ENCODE results near the gene LPP. TPM values are rescaled to one million over a fixed set of nuclear protein-coding genes. Genes with fewer than 3 reads are reported as not detected.

LPP gene
- total RNA-seq, 2 donors from 2014 or later = 1,568 to 1,607 TPM

DNA sequence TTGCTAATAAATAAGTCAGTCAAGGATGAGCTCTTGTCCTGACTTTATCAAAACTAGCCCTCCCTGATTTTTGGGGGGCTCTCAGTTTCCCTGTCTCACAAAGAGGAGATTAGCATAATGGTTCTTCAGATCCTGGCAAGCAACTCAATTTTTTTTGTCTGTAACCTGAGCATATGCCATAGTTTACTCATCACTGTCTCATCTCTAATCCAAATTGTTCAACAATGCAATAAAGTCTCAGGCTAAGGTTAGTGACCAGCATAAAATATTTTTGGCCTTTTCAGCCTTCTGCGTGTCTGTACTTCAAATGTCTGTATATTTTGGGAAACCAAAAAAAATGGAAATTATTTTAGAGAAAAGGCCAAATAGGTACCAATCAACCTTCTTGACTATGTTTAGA lies 552.2 kb downstream of the LPP start:
- ATAC-seq (ENCODE audit: insufficient number of reproducible peaks, low FRiP score, low read depth) (no peak), DNase-seq (ENCODE audit: low spot score) (no peak)
- TF ChIP-seq CTCF (IDR thresholded peaks at IDR 0.05) = no peak
- no peaks in the 10 kb centered on the region for H3K9me3 ChIP-seq
- no peaks in the 10 kb centered on the region for H3K27me3 ChIP-seq (replicated peaks; ENCODE audit: insufficient read depth)
- no peaks in the 10 kb centered on the region for H3K36me3 ChIP-seq
- peaks cover 25 to 57% of the 10 kb centered on the region in 2 donors for H3K4me1 ChIP-seq (ENCODE audit: control insufficient read depth in 1 of 2, low read depth in 2 of 2)
- peak overlapping the region in 1 of 2 donors; percentile 14 for H3K27ac ChIP-seq
- no peak overlapping the region for H3K4me3 ChIP-seq

GRCh38 chr3:188706599-188706998 lies 552.6 kb downstream of the LPP start:
- no peak overlapping the region for H3K4me3 ChIP-seq
- no peaks in the 10 kb centered on the region for H3K27me3 ChIP-seq (replicated peaks; ENCODE audit: insufficient read depth)
- TF ChIP-seq CTCF (IDR thresholded peaks at IDR 0.05) = no peak
- H3K36me3 ChIP-seq = no peaks in the 10 kb centered on the region
- H3K9me3 ChIP-seq = no peaks in the 10 kb centered on the region
- H3K27ac ChIP-seq = peak overlapping the region in 1 of 2 donors; percentile 14
- peaks cover 27 to 57% of the 10 kb centered on the region in 2 donors for H3K4me1 ChIP-seq (ENCODE audit: control insufficient read depth in 1 of 2, low read depth in 2 of 2)
- ATAC-seq (ENCODE audit: insufficient number of reproducible peaks, low FRiP score, low read depth) (no peak), DNase-seq (ENCODE audit: low spot score) (no peak)

GRCh38 chr3:188707381-188708288 lies 553.7 kb downstream of the LPP start:
- Histone ChIP-seq H3K9me3 (no peaks in the 10 kb centered on the region), H3K36me3 (no peaks in the 10 kb centered on the region), H3K27ac (peak overlapping the region in 1 of 2 donors; percentile 14), H3K27me3 (replicated peaks; ENCODE audit: insufficient read depth) (no peaks in the 10 kb centered on the region), H3K4me1 (ENCODE audit: control insufficient read depth in 1 of 2, low read depth in 2 of 2) (peaks cover 31 to 60% of the 10 kb centered on the region in 2 donors), H3K4me3 (no peak overlapping the region)
- ATAC-seq (ENCODE audit: insufficient number of reproducible peaks, low FRiP score, low read depth) (no peak), DNase-seq (ENCODE audit: low spot score) (no peak)
- TF ChIP-seq CTCF (IDR thresholded peaks at IDR 0.05) = no peak

DNA sequence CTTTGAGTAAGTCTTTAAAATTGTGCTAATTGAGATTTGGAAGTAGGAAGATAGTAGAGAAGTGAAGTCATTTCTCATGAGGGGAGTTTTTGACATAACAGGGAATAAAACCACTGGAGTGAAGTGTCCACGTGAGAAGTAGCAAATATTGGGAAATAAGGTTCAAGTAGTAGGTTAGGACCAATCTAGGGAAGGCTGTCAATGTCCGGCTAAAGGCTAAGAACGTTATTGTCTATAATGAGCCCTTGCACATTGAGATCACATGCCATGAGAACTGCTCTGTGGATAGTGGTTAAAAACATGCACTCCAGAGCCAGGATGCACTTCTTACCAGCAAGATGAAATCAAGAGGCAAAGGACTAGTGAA lies 557.9 kb downstream of the LPP start:
- Histone ChIP-seq H3K27me3 (replicated peaks; ENCODE audit: insufficient read depth) (no peaks in the 10 kb centered on the region), H3K36me3 (no peaks in the 10 kb centered on the region), H3K27ac (peak overlapping the region; percentile 12 to 69), H3K9me3 (no peaks in the 10 kb centered on the region), H3K4me1 (ENCODE audit: control insufficient read depth in 1 of 2, low read depth in 2 of 2) (peaks cover 38 to 74% of the 10 kb centered on the region in 2 donors), H3K4me3 (peak overlapping the region; percentile 4)
- TF ChIP-seq CTCF (IDR thresholded peaks at IDR 0.05) = no peak
- no peak for ATAC-seq (ENCODE audit: insufficient number of reproducible peaks, low FRiP score, low read depth)
- no peak for DNase-seq (ENCODE audit: low spot score)

DNA sequence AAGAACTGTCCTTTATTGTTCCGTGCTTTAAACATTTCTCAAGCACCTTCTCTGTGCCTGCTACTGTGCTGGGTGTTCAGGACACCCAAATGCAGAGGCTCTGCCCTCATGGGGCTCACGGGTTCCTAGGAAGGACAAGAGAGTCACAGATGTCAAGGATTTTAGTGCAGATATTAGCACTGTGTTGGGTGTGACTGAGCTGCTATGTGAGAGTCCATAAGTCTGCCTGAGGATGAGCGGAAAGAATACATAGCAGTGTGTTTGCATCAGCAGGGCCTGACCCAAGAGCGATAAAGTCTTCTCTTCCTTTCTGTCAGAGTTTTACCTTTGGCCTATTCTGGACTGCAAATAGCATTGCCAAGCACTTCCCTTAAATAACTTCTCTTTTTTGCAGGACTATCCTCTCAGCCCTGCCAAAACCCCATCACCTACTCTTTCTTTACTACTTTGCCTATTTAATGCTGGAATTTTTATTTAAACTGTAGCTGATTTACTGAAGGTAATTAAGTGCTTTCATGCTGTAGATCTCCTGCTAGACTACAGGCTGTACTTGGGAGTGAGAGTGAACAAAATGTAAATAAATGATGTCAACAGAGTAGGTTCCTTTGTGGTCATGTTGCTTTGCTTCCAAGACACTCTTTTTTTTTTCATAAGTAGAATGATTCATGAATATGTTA lies 558.4 kb downstream of the LPP start:
- Histone ChIP-seq H3K9me3 (no peaks in the 10 kb centered on the region), H3K4me3 (peak overlapping the region; percentile 4), H3K36me3 (no peaks in the 10 kb centered on the region), H3K27ac (peak overlapping the region; percentile 12 to 69), H3K27me3 (replicated peaks; ENCODE audit: insufficient read depth) (no peaks in the 10 kb centered on the region), H3K4me1 (ENCODE audit: control insufficient read depth in 1 of 2, low read depth in 2 of 2) (peaks cover 35 to 68% of the 10 kb centered on the region in 2 donors)
- DNase-seq (ENCODE audit: low spot score) = no peak
- TF ChIP-seq CTCF (IDR thresholded peaks at IDR 0.05) = no peak
- peak; percentile 37 for ATAC-seq (ENCODE audit: insufficient number of reproducible peaks, low FRiP score, low read depth)
